GM12892 (cell line): ENCODE measurements around the gene RHOH.

Source experiments
- POLR2A ChIP-seq: IDR thresholded peaks from 2 replicates; pipeline ENCODE4 v1.6.1; 2011; ENCODE audit warnings: low read depth, low read length, control low read depth
- TAF1 ChIP-seq: IDR thresholded peaks from 2 replicates; pipeline ENCODE4 v1.6.1; 2011; ENCODE audit warnings: low read depth, mild to moderate bottlenecking, control low read depth, low read length, borderline replicate concordance

- TF ChIP-seq TAF1 (0 out of 2 replicates have a peak, but pooled peaks have one; percentile 8), POLR2A (peak; percentile 55; the same call in 1 of the 2 replicates)
Measured at GRCh38 chr4:40197879-40198689, 1.3 kb downstream of the RHOH start.
